Activated CD8-positive, alpha-beta memory T cell treated with anti-CD3 and anti-CD28 coated beads, Interleukin-2, amount 50 U/mL, for 48 hours (primary cell): ENCODE data around the gene KRT33B.
"Not testable (repeated sequence)": the region's sequence is repeated elsewhere in the genome, so short reads cannot be mapped to it uniquely, and the experiment has no call there.

Experiments
- DNase-seq: peaks from one replicate; pipeline ENCODE4 v3.0.0-alpha.2; 2020

The KRT33B gene

DNA sequence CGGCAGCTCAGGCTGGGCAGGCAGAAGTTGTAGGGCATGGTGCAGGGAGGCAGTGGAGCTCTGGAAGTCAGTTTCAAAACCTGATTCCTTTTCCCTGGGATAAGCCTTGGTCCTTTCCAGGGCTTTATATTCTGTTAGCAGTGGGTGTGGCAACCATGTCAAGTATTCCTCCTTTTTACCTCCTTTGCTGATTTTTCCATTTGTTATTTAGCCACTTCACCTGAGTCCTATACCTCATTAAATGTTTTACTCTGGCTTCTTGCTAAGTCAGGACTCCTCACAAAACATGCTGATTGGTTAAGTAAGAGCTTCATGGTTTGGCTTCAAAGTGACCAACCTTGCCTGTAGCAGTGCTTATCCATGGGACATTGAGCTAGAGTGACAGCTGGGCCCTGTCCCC, at the start of gene KRT33B:
Gene KRT33B (minus strand): TSS at position 101 of the 400 bp plus-strand sequence. CDS start 63 bp downstream, at position 38.
- no peak for DNase-seq

- DNase-seq, result no peak
Measured at GRCh38 chr17:41418116-41418860, 48.7 kb upstream of the KRT33B start.

DNA sequence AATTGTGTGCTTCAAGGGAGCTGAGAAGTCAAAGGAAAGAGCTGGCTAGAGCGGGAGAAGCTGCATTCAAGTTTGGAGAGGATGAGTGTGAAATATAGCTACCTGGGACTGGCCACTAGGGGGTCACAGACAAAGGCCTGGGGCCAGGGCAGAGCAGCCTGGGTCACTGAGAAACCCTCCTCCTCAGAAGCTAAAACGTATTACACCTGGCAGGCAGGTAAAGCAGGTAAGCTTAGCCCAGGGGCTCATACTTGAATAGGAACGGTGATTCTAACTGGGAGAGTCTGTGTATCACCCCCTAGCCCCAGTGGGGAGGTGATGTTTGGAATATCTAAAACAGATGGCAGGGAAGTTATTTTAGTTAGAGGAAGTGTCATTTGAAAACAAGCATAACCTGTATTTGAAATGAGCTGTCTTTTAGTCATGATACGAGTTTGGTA, 48.0 kb upstream of the KRT33B start:
- no peak for DNase-seq

DNA sequence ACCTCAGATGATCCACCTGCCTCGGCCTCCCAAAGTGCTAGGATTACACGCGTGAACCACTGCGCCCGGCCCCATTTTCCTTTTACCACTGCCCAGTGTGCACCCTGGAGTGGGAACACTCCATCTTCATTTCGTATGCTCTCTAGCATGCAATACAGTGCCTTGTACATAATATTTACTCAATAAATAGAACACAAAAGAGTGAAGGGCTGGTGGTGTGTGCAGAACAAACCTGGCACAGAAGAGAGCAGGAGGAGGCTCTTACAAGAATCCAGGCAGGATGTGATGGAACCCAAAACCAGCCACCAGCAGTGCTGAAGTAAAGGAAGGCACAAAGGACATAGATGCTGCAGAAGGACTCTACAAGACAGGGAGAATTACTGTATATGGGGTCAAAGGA, 47.5 kb upstream of the KRT33B start:
- DNase-seq, result no peak

DNA sequence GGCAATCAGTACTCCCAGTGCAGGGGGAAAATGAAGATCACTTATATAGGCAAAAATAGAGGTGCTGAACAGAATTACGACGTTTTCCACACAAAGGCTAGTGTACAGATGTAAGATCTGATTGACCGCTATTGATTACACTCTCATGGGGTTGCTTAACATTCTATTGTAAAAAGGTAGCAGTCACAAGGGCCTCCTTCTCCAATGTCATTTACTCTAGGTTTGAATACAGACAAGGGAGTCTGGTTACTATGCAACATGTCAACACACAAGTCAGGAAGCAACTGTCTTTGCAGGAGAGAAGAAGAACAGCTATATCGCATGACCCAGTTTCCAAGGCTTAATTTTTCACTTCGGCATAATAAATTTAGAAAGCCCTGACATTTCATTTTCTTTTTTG, 46.9 kb upstream of the KRT33B start:
- no peak for DNase-seq

DNA sequence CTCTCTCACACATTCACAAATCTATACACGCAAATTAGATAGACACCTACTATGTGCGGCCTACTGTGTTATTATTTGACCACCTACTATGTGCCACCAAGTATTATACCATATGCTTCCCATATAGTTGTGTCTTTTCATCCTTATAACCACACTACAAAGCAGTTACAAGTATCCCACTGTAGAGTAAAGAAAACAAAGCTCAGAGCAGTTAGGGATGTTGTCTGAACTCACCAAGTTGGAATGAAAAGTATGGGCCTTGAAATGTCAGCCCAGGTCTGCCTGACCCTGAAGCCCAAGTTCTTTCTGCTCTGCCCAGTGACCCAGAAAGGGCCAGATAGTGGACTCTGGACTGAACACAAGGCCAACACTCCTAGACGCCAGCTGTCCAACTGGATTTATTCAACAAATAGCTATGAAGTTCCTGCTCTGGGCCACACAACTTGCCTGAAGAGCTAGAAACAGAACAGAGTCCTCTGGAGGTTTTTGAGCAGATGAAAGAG, 46.3 kb upstream of the KRT33B start:
- no peak for DNase-seq

- DNase-seq, result no peak
Measured at GRCh38 chr17:41415411-41415810, 45.8 kb upstream of the KRT33B start.

- DNase-seq, result no peak
Measured at GRCh38 chr17:41413982-41414381, 44.4 kb upstream of the KRT33B start.

GRCh38 chr17:41413353-41413957, 43.8 kb upstream of the KRT33B start:
- DNase-seq, result no peak

DNA sequence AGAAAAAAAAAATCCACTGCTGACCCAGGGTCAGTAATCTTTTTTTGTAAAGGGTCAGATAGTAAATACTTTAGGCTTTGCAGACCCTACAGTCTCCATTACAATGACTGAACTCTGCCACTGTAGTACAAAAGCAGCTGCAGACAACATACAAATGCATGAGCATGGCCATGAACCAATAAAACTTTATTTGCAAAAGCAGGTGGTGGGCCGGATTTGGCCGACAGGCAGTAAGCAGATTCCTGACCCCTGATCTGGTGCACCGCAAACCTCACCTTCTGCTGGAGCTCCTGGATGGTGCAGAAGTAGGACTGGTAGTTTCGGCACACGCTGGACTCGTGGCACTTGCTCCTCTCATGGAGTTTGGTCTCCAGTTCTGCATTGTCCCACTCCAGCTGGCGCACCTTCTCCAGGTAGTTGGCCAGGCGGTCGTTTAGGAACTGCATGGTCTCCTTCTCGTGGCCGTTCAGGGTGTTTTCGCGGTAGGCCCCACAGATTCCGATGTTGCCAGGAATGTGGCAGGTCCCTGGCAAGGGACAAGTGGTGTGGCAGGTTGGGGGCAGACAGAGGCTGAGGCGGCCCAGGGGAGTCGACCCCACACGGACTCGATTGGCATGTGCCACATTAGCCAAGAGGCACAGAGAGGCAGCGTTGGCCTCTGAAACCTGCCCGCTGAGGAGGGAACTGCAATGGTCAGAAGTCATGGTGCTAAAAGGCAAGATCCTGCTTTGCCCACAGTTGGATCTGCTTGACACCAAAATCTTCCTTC, 41.6 kb upstream of the KRT33B start:
- DNase-seq, result no peak

- no peak for DNase-seq
Measured at GRCh38 chr17:41407226-41407625, 37.6 kb upstream of the KRT33B start.

DNA sequence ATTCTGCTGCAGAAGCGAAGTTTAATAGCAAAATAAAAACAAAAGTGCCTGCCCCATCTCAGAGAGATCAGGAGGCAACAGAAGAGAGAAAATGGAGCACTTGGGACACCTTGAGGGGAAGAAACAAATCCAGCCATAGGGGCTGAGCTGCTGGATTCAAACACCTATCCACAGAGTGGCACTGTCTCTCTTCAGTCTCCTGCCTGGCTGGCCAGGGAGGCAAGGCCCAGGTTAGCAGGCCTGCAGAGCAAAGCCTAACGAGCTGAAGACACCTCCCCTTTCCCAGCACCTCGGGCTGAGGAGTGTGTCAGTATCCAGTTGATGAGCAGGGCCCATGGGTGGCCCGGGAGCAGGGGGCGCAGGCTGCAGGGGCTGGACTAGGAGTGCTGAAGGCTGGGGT, 36.6 kb upstream of the KRT33B start:
- DNase-seq, result no peak

DNA sequence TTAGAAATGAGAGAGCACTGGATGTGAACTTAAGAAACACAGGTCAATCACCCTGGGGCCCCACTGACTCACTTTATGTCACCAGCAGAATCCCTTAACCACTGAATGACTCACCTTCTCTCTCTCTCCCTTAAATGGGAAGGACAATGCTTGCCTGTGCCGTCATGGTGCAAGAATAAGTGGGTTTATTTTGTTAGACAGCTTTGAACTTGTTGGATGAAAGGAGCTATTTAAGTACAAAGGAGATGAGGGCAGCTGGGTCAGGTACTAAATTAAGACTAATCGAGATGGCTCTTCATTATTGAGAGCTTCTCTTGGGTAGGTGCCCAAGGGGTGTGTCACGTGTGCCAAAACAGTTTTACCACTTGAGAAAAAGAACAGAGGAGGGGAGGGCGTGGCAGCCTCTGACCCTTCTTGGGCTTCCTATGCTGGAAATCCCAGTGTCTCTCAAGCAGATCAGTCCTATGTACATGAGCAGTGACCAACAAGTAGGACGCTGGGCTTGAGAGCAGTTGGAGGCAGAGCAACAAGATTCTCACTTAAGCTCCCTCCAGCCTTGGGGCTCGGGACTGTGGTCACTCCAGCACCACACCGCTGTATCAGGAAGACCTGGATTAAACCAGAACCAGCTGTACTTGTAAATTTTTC, 34.5 kb upstream of the KRT33B start:
- DNase-seq, result peak; percentile 60

DNA sequence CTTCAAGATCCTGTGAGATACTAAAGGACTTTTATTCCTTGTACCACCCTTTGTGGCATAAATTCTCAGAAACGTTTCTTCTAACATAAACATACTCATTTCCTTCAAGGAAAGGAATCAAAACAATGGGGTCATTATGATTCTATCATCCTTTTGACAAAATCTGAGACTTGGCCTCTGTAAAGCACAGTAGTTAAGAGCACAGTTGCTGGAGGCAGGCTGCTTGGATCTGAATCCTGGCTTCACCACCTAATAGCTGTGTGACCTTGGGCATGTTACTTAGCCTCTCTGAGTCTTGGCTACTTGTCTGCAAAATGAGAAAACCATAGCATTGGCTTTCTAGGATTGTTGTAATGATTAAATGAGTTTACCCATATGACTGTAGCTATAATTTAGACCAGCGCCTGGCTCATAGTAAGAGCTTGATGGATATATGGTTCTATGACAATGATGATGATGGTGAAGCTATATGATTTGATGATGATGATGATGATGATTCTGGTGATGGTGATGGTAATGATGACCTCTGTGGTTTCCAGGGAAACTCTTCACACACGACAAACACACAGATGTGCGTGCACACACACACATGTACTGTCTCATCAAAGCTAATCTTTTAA, 33.9 kb upstream of the KRT33B start:
- no peak for DNase-seq

- DNase-seq, result no peak
Measured at GRCh38 chr17:41402161-41402560, 32.5 kb upstream of the KRT33B start.

DNA sequence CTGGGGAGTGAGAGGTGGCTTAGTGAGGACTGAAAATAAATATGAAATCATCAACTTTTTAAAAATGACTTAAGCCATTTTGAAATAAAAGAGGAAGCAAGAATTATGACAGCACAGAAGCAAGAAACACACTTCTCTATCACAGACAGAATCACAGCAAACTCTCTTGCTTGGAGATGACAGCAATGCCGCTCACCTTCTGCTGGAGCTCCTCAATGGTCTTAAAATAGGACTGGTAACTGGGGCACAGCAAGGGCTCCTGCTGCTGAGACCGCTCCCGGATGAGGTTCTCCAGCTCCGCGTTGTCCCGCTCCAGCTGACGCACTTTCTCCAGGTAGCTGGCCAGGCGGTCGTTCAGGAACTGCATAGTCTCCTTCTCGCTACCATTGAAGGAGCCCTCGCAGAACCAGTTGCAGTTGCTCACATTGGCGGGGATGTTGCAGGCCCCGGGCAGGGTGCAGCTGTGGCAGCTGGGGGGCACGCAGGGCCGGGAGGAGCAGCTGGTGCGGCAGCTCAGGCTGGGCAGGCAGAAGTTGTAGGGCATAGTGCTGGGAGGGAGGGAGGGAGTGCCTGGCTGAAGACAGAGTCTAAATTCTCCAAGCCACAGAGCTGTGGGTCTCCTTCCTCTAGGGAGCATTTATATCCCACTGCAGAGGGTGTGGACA, 27.5 kb upstream of the KRT33B start, which contains the start of gene KRT31:
Gene KRT31 (minus strand): TSS at position 613 of the 665 bp plus-strand sequence. CDS start 69 bp downstream, at position 544.
- no peak for DNase-seq

DNA sequence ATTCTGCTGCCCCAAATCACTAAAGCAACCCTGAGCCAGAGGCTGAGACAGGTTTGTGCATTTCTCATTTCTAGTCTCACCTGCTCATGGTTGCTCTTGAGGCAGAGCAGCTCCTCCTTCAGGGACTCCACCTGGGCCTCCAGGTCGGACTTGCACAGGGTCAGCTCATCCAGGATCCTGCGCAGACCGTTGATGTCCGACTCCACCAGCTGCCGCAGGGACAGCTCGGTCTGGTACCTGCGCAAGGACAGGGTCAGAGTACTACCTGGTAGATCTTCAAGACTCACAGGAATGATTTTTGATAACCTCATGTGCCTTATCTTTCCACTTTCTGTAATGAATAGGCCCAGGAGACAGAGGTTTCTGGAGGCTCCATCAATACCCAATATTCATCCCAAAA, 26.7 kb upstream of the KRT33B start:
- no peak for DNase-seq

DNA sequence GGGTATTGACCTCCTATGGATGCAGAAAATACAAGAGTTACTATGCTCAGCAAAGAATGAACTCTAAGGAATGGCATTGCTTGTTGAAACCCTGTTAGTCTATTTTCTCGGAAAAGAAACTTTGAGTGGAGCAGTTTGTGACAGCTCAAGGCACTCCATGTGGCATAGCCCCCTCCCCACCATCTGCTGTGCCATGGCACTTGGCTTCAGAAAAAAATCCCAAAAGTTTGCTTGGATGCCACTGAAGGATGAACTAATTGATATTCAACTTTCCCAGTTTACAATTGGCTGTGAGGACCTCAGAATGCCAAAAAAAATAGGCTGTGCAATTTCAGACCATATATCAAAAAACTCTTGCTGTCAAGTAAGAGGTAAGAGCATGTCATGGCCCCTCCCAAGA, 26.0 kb upstream of the KRT33B start:
- DNase-seq, result no peak

DNA sequence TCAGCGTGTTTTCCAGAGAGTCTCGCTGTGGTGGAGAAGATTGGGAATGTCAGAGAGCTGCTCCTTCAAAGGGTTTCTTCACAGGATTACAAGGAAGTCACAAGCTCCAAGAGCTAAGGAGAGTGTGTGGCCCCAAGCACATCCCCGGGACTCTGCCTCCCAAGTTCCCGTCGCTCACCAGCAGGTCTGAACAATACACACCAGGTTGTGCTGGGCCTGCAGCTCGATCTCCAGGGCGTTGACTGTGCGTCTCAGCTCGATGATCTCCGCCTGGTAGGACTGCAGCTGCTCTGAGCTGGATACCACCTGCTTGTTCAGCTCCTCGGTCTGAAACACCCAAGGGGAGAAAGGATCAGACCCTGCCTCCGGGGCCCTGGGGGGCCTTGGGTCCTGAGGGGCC, 25.4 kb upstream of the KRT33B start:
- DNase-seq, result not testable (repeated sequence)

- no peak for DNase-seq
Measured at GRCh38 chr17:41394254-41394996, 24.8 kb upstream of the KRT33B start.

- no peak for DNase-seq
Measured at GRCh38 chr17:41393826-41394225, 24.2 kb upstream of the KRT33B start.
